ENCODE measurements around the gene REXO2.

The REXO2 gene

DNA sequence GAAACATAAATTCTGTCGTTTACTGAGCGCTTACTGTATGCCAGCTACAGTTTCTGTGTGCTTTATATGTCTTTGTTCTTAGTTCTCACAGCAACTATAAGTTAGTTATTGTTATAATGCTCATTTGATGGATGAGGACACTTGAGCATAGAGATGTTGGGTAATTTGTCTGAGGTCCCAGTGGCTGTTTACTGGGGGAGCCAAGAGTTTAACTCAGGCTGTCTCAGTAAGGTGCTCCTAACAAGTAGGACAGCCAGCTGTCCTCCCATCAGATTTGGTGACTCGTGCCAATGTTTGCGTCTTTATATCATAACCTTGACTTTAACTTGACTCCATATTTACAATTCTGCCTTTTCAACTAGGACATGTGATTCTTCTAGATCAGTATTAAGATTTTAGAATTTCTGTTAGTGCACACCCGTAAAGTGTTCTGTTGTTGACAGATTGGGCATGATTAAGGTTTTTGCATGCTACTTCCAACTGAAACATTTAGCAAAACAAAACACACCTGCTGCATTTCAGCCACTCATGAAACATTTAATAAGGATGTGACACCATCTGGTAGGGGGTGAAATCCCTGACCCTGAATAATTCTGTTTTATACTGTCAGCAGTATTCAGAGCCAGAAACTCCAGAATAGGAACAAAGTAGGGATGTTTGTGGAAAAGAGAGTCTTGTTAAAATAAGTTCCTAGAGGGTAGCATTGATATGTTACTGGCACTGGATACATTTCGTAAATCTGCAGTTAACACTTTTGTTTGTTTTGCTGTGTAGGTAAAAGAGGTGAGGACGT lies 1.9 kb downstream of the REXO2 start:
- no peak for DNase-seq

DNA sequence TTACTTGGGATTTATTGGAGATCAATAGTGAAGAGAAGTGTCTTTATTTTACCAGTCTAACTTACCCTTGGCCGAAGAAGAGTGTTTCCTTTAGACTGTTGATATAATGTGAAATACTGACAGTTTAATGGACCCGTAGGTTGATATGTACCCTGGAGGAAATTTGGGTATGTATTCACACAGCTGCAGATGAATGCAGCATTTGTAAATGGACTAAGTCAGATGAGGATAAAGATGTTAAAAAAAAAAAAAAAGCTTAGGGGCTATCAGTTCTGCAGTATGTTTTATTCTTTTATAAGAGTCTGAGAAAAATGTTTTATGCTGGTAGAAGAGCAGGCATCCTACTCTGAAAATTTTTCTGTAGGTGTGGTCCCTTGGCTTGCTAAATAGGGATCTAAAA lies 2.7 kb downstream of the REXO2 start:
- no peak for DNase-seq

DNA sequence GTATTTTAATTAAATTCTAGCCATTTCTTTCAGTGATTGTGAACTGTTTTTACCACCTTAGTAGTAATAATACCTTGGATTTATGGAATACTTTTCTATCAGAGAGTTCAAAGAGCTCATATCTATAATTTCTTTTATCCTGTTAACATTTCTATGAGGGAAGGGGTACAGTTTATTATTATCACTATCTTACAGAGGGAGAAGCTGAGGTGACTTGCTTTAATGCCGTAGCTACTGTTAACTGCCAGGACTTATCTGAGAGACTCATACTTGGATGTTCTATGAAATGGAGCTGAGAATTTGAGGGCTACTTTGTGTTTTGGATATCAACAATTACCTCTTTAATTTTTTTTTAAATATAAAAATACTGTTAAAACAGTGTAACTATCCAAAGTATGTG lies 3.3 kb downstream of the REXO2 start:
- no peak for DNase-seq

DNA sequence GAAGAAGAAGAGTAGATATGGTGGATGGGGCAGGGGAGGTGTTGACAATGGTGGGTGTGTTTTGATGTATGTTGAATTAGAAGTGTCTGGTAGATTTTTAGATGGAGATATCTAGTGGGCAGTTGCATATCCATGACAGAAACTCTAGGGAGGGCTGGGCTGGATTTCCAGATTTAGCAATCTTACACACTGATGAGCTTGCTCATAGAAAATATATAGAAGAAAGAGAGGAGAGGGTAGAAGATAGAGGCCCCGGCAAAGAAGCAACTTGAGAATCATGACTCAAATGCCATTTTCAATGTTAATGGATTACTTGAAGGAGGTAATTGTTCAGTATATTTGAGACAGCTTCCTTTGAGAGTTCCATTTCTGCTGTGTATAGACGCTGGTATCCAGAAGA lies 8.2 kb downstream of the REXO2 start:
- no peak for DNase-seq

DNA sequence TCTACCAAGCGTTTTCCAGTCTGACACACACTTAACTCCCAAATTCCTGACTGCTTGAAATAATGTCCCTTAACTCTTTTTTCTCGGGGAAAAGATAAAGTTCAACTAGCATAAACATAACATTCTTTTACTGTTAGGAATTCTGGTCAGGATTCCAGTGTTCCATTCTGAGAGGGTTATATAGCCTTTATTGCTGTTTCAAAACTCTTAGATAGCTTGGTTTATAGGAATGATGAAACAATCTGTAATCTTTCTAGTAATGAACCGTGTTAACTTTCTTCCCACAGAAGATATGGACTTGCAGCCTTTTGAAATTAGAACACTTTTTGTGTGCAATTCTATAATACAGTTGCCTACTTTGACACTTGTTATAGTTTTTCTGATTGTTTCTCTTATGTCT lies 8.6 kb downstream of the REXO2 start:
- no peak for DNase-seq

DNA sequence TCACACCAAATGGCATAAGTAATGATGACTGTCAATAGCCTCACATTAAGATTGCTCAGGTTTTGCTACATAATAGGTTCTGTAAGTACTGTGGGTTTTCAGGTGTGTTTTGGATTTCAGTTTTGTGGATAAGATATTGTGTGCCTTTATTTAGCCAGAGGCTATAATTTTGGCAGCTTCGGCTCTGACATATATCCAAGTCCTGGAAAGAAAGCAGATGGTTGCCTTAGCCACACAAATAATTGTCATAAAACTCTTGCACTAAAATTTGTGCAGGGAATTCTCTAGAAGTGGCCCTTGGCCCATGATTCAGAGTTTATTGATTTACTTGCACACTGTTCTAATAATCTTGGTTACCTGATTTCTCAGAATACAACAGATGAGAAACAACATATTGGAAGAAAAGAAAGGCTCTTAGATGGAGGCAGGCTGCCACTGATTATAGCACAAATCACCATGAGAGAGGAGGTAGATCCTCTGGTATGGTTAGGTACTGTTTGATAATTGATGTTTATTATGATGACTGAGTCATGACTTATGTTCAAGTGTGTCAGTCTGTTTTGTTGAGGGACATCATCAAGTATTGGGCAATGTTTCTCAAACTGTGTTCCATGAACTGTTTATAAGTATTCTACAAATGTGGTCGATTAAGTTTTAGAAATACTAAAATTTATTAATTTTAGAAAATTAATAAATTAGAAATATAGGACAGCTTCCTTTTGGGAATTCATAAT lies 9.6 kb downstream of the REXO2 start:
- DNase-seq = no peak

DNA sequence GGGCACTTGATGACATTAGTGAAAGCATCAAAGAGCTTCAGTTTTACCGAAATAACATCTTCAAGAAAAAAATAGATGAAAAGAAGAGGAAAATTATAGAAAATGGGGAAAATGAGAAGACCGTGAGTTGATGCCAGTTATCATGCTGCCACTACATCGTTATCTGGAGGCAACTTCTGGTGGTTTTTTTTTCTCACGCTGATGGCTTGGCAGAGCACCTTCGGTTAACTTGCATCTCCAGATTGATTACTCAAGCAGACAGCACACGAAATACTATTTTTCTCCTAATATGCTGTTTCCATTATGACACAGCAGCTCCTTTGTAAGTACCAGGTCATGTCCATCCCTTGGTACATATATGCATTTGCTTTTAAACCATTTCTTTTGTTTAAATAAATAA lies 10.6 kb downstream of the REXO2 start:
- no peak for DNase-seq

DNA sequence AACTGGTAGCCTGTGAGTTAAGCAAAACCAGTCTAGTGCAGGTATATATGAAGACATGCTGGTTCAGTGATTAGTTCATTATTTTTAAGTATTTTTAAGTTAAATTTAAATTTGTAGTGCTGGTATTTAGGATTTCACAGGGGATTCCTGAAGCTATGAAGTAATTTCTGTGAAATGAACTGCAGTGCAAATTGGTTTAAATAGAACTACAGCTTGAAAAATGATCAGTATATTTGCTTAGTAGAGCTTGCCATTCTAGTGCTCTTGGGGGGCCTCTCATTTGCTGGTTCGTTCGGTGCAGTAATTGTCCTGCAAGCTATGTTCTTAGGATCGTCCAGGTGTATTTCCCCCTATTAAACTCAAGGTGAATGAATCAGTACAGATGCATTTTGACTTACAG lies 13.1 kb downstream of the REXO2 start:
- no peak for DNase-seq

DNA sequence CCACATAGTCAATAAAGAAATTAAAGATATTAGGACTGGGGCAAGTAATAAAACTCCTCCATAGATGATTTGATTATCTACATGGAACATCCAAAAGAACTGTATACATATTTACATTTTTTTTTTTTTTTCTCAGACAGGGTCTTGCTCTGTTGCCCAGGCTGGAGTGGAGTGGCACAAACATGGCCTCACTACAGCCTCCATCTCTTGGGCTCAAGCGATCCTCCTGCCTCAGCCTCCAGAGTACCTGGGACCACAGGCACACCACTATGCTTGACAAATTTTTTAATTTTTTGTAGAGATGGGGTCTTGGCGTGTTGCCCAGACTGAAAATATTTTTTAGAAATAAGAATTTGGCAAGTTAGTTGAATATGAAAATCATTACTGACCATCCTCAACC lies 24.7 kb downstream of the REXO2 start:
- no peak for DNase-seq

DNA sequence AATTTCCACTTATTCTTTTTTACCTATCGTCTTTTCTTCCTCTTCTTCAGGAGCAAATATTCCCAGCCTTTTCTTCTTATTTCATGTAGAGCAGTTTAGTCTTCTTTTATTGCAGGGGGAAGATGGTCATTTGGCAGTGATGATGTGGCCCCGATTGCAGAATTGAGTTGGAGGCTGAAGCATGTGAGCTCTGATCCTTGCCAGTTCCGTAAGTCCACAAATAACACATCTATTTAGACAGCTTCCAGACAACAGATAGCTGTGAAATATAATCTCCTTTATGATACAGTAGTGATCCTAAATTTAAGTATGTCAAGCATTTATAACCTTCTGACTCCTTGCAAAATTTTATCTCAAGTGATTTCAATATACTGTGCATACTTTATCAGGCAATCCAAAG lies 27.5 kb downstream of the REXO2 start:
- no peak for DNase-seq

DNA sequence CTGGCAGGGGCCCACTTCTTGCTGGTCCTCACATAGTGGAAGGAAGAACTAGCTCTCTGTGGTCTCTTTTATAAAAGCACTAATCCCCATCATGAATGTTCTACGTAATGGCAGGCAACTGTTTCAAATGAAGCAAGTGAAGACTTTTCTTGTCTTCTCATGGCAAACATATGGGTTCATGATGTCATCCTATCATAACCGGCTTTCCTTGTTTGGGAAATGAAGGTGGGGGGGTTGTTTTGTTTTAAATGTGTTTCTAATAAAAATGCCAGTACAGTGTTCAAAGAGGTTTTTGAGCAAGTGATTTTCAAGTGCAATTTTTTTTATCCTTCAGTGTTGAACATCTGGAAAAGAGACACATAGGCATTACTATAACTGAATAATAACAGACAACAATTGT lies 33.4 kb downstream of the REXO2 start:
- DNase-seq = no peak

DNA sequence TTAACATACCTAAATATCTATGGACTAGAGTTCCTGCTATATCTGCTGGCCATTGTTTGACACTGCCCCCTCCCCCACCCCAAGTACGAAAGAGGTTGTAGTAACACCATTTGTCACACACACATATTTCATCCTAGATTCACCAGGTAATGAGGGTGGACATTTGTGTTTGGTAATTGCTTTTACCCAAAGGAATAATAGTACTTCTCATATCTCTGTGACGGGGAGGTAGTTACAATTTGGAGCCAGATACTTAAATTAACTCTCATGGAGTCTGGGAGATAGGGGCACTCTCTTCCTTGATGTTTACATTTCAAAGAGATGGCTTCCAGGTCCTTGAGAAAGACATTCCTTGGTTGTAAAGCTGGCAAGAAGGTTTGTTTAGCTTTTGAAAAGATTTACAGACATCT lies 38.7 kb downstream of the REXO2 start:
- no peak for DNase-seq

DNA sequence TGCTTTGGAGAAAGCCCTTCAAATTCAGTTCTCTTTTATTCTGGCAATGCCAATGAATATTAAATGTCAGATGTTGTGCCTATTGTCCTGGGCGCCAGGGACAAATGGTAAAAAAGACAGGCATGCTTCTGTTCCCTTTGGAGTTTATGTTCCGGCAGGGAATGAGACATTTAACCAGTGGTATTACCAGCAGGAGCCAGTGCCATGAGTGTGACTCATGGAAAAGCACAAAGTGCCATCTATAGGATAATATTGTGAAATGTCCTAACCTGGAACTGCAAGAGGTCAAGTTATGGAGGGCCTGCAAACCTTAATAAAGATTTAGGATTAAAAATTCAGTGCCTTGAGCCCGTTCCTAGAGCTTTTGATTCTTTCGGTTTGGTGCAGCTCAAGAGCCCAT lies 39.5 kb downstream of the REXO2 start:
- no peak for DNase-seq

DNA sequence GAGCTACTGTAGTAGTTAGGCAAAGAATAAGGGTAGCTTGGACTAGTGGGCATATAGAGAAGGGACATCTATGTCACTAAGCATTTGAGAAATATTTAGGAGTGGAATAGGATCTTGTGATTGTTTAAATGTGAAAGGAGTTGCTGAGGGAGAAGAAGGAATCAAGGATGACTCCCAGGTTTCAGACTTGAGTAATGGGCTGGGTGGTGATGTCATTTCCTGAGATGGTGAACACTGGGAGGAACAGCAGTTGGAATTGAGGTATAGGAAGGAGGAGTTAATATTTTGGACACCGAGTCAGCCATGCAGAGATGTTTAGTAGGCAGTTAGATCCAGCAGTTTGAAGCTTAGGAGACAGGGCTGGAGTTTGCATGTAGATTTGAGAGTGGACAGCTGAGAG lies 40.1 kb downstream of the REXO2 start:
- DNase-seq = no peak

DNA sequence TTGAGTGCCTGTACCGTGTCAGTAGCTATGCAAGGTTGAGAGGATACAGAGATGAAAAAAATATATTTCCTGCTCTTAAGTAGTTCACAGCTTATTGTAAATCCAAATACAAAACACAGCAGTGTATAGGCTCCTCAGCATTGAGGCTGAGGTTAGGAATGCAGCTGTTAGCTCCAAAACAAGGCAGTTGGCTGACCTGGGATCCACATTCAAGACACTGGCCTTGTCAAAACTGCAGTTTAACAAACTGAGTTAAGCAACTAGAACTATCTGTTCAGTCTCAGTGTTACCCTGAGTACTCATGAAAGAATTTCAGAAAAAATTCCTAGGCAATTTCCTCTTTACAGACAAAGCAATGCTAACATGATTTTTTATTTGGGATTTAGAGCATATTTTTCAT lies 42.8 kb downstream of the REXO2 start:
- no peak for DNase-seq

DNA sequence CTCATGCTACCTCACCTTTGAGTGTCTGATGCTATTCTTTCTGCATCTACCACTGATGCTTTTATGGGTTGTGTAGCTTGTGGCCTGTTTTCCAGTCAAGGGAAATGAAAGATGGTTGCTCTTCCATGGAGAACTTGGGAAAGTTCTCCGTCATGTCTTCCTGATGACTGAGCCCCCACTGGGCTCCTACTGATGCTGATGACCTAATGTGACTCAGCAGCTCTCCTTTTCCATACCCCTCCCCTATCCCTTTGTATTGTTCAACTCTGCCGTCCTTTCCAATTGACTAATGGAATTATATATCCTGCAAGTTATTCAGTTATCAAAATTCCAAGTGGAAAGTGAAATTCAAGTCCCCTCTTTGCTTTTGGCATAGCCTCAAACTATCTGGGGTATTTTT lies 44.7 kb downstream of the REXO2 start:
- DNase-seq = no peak

DNA sequence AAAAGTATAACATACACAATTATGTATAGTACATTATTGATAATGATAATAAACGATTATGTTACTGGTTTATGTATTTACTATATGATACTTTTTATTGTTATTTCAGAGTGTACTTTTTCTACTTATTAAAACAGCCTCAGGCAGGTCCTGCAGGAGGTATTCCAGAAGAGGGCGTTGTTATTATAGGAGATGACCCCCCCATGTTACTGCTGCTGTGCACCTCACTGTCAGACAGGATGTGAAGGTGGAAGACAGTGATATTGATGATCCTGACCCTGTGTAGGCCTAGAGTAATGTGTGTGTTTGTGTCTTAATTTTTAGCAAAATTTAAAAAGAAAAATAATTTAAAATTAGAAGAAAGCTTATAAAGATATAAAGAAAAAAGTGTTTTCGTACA lies 57.6 kb downstream of the REXO2 start:
- DNase-seq = no peak

DNA sequence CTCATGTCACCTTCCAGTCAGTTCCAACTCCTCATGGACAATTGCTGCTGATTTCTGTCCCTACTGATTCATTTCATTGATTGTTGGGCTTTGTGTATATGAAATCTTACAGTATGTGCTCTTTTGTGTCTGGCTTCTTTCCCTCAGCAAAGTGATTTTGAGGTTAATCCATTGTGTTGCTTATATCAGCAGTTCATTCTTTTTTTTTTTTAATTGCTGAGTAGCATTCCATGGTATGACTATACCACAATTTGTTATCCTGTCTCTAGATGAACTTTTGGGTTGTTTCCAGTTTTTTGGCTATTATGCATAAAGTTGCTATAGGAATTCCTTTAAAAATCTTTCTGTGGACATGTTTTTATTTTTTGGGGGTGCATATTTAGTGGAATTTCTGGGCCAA lies 60.5 kb downstream of the REXO2 start:
- no peak for DNase-seq
